GM23248 (cell line): ENCODE results near the gene ABTB1.

Source experiments
- EZH2 ChIP-seq: fragments of 200-600 bp; sonication (generic); IDR thresholded peaks from 2 replicates; pipeline ENCODE4 v1.6.1; 2018; ENCODE audit warnings: antibody characterized with exemption, mild to moderate bottlenecking; ENCODE audit not compliant: insufficient read depth, poor library complexity, severe bottlenecking
- EZH2phosphoT487 ChIP-seq: fragments of 200-600 bp; sonication (generic); IDR thresholded peaks from 2 replicates; pipeline ENCODE4 v1.6.1; 2018; ENCODE audit warnings: antibody characterized with exemption, moderate library complexity, mild to moderate bottlenecking, low read depth; ENCODE audit not compliant: insufficient read depth

- no peak for TF ChIP-seq EZH2
- TF ChIP-seq EZH2phosphoT487, result no peak
Measured at GRCh38 chr3:127699416-127700300, 26.9 kb downstream of the ABTB1 start.
